NCI-H1048 (cell line): ENCODE measurements around the gene ATAD2B.
"Not testable (repeated sequence)": the region's sequence is repeated elsewhere in the genome, so short reads cannot be mapped to it uniquely, and the experiment has no call there.

Experiments
- DNase-seq: peaks from one replicate; lab custom pipeline; 2025; lab: John Stamatoyannopoulos, UW

ATAD2B gene

DNA sequence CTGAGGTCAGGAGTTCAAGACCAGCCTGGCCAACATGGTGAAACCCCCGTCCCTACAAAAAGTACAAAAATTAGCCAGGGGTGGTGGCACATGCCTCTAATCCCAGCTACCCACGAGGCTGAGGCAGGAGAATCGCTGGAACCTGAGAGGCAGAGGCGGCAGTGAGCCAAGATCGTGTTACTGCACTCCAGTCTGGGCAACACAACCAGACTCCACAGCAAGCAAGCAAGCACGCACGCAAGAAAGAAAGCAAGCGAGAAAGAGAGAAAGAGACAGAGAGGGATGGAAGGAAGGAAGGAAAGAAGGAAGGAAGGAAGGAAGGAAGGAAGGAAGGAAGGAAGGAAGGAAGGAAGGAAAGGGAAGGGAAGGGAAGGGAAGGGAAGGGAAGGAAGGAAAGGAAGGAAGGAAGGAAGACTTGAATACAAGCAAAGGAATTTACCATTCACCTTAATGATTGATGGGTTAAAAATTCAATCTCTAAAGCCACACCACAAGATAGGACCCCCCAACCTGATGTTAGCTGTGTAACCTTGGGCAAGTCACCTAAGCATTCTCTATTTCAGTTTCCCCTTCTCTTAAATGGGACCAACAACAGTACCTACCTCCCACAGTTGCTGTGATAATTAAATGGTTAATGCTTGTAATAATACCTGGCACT is 181.7 kb downstream of the ATAD2B start:
- DNase-seq, result no peak

GRCh38 chr2:23736783-23737182 is 190.1 kb downstream of the ATAD2B start:
- DNase-seq, result not testable (repeated sequence)

- no peak for DNase-seq
Observed at GRCh38 chr2:23734416-23734815, 192.5 kb downstream of the ATAD2B start.

GRCh38 chr2:23723029-23723428 is 203.9 kb downstream of the ATAD2B start:
- DNase-seq, result not testable (repeated sequence)

- DNase-seq, result no peak
Observed at GRCh38 chr2:23722255-23722654, 204.7 kb downstream of the ATAD2B start.

GRCh38 chr2:23721454-23721826 is 205.5 kb downstream of the ATAD2B start:
- no peak for DNase-seq

- no peak for DNase-seq
Observed at GRCh38 chr2:23720705-23721453, 206.0 kb downstream of the ATAD2B start.

- no peak for DNase-seq
Observed at GRCh38 chr2:23719716-23720115, 207.2 kb downstream of the ATAD2B start.

DNA sequence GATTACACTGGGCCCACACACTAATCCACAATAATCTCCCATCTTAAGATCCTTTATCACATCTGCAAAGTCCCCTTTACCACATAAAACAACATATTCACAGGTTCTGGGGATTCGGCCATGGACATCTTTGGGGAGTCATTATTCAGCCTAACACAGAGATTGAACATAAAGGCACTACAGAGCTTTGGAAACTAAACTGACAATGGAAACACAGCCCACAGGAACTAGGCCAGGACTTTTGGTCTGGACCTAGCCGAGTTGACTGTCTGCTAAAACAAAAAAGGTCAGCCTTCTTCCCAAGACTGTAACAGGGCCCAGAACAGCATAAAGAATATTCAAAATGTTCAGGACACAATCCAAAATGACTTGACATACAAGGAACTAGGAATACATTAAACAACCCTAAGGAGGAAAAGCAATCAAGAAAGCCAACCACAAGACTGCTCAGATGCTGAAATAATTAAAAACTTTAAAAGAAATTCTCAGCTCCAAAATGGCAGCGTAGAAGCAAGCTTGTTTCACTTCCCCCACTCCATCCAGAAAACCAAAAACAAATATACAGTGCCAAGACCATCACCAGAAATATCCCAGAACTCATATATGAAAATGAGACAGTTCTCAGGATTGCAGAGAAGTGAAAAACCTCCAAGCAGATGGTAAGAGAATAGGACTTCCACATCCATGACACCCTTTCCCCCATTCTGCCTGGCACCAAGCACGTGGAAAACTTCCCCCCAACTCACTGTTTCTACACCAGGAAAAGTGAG is 207.8 kb downstream of the ATAD2B start:
- no peak for DNase-seq

- no peak for DNase-seq
Observed at GRCh38 chr2:23713351-23713750, 213.6 kb downstream of the ATAD2B start.

DNA sequence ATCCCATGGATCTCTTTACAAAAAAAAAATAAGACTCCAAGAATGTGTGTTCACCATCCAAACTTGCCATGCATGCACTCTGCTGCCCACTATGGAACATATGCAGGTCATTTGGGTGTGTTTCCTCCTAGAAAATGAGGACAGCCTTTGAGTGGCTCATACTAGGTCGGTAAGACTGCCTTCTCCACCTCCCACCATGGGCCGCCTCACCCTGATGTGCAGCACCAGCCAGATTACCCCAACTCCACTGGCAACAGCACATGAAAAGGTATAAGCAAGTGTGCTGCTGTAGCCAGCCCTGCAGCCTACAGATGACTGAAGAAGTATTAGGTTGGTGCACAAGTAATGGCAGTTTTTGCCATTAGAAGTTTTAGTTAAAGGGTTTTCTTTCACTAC is 214.2 kb downstream of the ATAD2B start:
- DNase-seq, result no peak

DNA sequence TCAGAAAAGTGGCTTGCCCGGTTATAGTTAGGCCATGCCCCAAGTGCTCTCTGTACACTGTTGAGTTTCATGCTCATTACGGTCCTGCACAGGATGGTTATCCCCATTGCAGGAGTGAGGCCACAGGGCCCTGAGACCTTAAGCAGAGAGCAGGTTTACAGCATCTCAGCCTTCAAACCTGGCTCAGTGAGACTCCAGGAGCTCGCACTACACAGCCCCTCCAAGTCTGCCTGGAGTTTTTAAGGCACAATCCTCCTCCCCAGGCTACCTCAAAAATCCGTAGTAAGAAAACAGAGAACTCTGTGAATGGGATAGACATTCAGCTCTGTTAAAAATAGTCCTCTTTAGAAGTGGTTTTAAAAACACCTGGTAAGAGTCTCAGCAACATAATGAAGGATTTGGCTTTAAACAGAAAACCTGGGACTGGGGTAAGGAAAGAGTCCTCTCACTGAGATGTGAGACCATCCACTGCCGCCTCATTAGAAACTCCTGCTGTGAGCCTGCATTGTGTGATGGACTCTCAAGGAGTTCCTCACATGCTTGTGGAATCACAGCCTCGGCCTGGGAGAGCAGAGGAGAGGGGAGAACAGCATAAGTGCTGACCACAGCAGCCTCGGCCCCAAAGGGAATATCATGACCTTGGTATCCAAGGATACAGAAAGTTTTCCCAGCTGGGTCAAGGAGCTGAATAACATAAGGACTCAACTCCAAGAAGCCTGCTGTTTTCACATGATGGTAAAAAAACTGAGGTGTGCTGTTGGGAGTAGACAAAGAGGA is 214.8 kb downstream of the ATAD2B start:
- no peak for DNase-seq

- no peak for DNase-seq
Observed at GRCh38 chr2:23709311-23709710, 217.6 kb downstream of the ATAD2B start.

DNA sequence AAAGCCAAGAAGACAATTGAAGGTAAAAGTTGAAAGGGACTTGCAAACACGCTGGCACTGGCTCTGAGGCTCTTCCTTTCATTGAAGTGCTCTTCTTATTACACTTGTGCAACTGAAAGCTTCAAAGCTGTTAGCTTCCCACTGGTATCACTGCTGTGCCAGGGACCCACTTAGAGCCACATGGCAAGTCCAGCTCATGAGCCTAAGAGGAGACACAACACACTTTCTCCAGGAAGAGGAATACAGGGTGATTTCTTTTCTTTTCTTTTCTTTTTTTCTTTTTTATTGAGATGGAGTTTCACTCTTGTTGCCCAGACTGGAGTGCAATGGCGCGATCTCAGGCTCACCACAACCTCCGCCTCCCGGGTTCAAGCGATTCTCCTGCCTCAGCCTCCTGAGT is 218.2 kb downstream of the ATAD2B start:
- no peak for DNase-seq

- DNase-seq, result no peak
Observed at GRCh38 chr2:23707096-23707495, 219.8 kb downstream of the ATAD2B start.

- DNase-seq, result no peak
Observed at GRCh38 chr2:23706613-23707078, 220.3 kb downstream of the ATAD2B start.

GRCh38 chr2:23705771-23706612 is 220.9 kb downstream of the ATAD2B start:
- DNase-seq, result no peak

- DNase-seq, result no peak
Observed at GRCh38 chr2:23703583-23704385, 223.1 kb downstream of the ATAD2B start.

GRCh38 chr2:23703037-23703582 is 223.8 kb downstream of the ATAD2B start:
- no peak for DNase-seq

DNA sequence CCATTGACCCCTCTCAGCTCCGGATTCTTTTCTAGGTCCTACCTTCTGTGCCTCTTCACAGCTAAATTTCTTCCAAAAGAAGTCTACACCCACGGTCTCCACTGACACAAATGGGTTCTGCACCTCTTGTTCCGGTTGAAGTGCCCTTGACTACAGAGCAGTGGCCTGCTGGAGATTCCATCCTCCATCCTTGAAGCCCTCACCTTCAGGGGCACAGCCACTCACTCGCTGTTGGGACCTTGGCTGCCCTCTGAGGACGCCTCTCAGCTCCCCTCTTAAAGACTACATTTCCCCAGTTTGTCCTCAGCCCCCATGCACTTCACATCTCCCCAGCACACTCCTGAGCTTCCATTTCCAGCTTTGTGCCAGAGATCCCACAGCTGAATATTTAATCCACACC is 226.3 kb downstream of the ATAD2B start:
- DNase-seq, result no peak
